ENCODE data around the gene ZNF417.
"Not testable (repeated sequence)": the region's sequence is repeated elsewhere in the genome, so short reads cannot be mapped to it uniquely, and the experiment has no call there.

ZNF417 gene

DNA sequence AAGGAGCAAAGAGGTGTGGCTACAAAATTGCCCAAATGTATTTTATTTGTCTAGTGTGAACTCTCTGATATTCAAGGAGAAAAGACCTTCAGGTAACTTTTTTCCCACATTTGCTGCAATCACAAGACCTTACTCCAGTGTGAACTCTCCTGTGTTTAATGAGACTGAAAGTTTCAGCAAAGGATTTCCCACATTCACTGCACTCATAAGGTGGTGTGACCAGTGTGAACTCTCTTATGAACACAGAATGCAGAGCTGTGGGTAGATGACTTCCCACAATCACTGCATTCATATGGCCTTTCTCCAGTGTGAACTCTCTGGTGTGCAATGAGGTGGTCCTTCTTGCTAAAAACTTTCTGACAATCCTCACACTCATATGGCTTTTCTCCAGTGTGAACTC is 43.9 kb downstream of the ZNF417 start:
- Histone ChIP-seq H4K12ac (ENCODE audit: low read depth, low read length) (no peak overlapping the region), H2BK12ac (ENCODE audit: low read length) (no peak overlapping the region), H3K27ac (ENCODE audit: low read depth, low read length) (no peak overlapping the region), H3K9me3 (ENCODE audit: insufficient read depth, low read depth, low read length) (peaks cover 2% of the 10 kb centered on the region), H3K36me3 (ENCODE audit: control insufficient read depth in 1 of 2, insufficient read depth in 2 of 2, low read length in 2 of 2) (peaks cover 26 to 41% of the 10 kb centered on the region in 2 experiments), H3K27me3 (ENCODE audit: insufficient read depth, low read length) (peaks cover 3% of the 10 kb centered on the region), H2BK5ac (ENCODE audit: low read depth, low read length, poor library complexity) (no peak overlapping the region), H3K4ac (ENCODE audit: low read depth, low read length) (no peak overlapping the region), H3K4me3 (ENCODE audit: low read depth, low read length) (no peak overlapping the region), H4K8ac (ENCODE audit: low read depth, low read length) (no peak overlapping the region), H2AFZ (ENCODE audit: insufficient read depth, low read length, poor library complexity) (no peak overlapping the region), H2AK5ac (ENCODE audit: low read length) (no peak overlapping the region), H3K14ac (ENCODE audit: low read length) (no peak overlapping the region), H3K79me1 (ENCODE audit: low read length) (no peaks in the 10 kb centered on the region), H2BK120ac (ENCODE audit: insufficient read depth, low read length, poor library complexity) (no peak overlapping the region), H4K91ac (ENCODE audit: low read depth, low read length) (no peak overlapping the region), H3K9ac (ENCODE audit: low read length) (no peak overlapping the region), H3K18ac (ENCODE audit: low read length) (no peak overlapping the region), H3K23ac (ENCODE audit: low read length) (no peak overlapping the region), H3K79me2 (ENCODE audit: control insufficient read depth, insufficient read depth, low read length, poor library complexity) (peaks cover 2% of the 10 kb centered on the region), H3K4me2 (ENCODE audit: low read length) (no peak overlapping the region), H3K4me1 (ENCODE audit: control insufficient read depth in 1 of 2, insufficient read depth in 2 of 2, low read length in 2 of 2) (no peaks in the 10 kb centered on the region)
- no peak for DNase-seq

DNA sequence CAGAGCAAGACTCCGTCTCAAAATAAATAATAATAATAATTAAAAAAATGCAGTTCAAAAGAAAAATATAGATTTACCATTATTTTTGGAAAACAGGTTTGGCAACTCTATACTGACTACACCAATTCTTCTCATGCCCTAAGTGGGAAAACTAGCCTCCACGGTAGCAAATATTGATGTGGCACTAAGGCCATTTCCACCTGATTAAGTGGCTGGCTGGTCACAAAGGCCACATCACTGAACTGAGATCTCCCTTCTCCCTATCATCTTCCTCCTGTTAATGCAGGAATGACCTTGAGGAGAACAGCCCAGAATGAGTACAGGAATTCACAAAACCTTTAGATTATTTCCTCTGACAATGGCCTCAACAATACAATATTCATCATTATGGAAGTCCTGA is 46.2 kb downstream of the ZNF417 start:
- Histone ChIP-seq H2AFZ (ENCODE audit: insufficient read depth, low read length, poor library complexity) (no peak overlapping the region), H3K4ac (ENCODE audit: low read depth, low read length) (no peak overlapping the region), H4K91ac (ENCODE audit: low read depth, low read length) (no peak overlapping the region), H3K14ac (ENCODE audit: low read length) (no peak overlapping the region), H4K8ac (ENCODE audit: low read depth, low read length) (no peak overlapping the region), H3K79me2 (ENCODE audit: control insufficient read depth, insufficient read depth, low read length, poor library complexity) (no peaks in the 10 kb centered on the region), H3K4me1 (ENCODE audit: control insufficient read depth in 1 of 2, insufficient read depth in 2 of 2, low read length in 2 of 2) (no peaks in the 10 kb centered on the region), H3K27me3 (ENCODE audit: insufficient read depth, low read length) (peaks cover 3% of the 10 kb centered on the region), H3K4me3 (ENCODE audit: low read depth, low read length) (no peak overlapping the region), H2BK12ac (ENCODE audit: low read length) (no peak overlapping the region), H3K9ac (ENCODE audit: low read length) (no peak overlapping the region), H3K36me3 (ENCODE audit: control insufficient read depth in 1 of 2, insufficient read depth in 2 of 2, low read length in 2 of 2) (peaks cover 29 to 44% of the 10 kb centered on the region in 2 experiments), H2BK120ac (ENCODE audit: insufficient read depth, low read length, poor library complexity) (no peak overlapping the region), H4K12ac (ENCODE audit: low read depth, low read length) (no peak overlapping the region), H3K18ac (ENCODE audit: low read length) (no peak overlapping the region), H3K23ac (ENCODE audit: low read length) (no peak overlapping the region), H2BK5ac (ENCODE audit: low read depth, low read length, poor library complexity) (no peak overlapping the region), H2AK5ac (ENCODE audit: low read length) (no peak overlapping the region), H3K27ac (ENCODE audit: low read depth, low read length) (no peak overlapping the region), H3K9me3 (ENCODE audit: insufficient read depth, low read depth, low read length) (peaks cover 2% of the 10 kb centered on the region), H3K4me2 (ENCODE audit: low read length) (no peak overlapping the region), H3K79me1 (ENCODE audit: low read length) (no peaks in the 10 kb centered on the region)
- DNase-seq: no peak
- no CpG with 5 or more reads among the region's 2 CpGs for WGBS (ENCODE audit: extremely low coverage, insufficient coverage, insufficient read length)

DNA sequence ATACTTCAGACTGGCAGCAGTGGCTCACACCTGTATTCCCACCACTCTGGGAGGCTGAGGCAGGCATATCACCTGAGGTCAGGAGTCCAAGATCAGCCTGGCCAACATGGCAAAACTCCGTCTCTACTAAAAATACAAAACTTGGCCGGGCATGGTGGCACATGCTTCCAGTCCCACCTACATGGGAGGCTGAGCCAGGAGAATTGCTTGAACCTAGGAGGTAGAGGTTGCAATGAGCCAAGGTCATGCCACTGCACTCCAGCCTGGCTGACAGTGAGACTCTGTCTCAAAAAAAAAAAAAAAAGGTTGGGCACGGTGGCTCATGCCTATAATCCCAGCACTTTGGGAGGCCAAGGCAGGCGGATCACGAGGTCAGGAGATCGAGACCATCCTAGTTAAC is 46.7 kb downstream of the ZNF417 start:
- not testable (repeated sequence) for H3K4me2 ChIP-seq (ENCODE audit: low read length); H2AK5ac ChIP-seq (ENCODE audit: low read length); H3K79me1 ChIP-seq (ENCODE audit: low read length); H3K4ac ChIP-seq (ENCODE audit: low read depth, low read length); H3K9me3 ChIP-seq (ENCODE audit: insufficient read depth, low read depth, low read length); H4K12ac ChIP-seq (ENCODE audit: low read depth, low read length); H3K79me2 ChIP-seq (ENCODE audit: control insufficient read depth, insufficient read depth, low read length, poor library complexity); H3K4me1 ChIP-seq (ENCODE audit: control insufficient read depth in 1 of 2, insufficient read depth in 2 of 2, low read length in 2 of 2); H2AFZ ChIP-seq (ENCODE audit: insufficient read depth, low read length, poor library complexity); DNase-seq; H3K9ac ChIP-seq (ENCODE audit: low read length); H3K18ac ChIP-seq (ENCODE audit: low read length); H3K14ac ChIP-seq (ENCODE audit: low read length); H3K27ac ChIP-seq (ENCODE audit: low read depth, low read length); H3K27me3 ChIP-seq (ENCODE audit: insufficient read depth, low read length); H4K91ac ChIP-seq (ENCODE audit: low read depth, low read length); H3K23ac ChIP-seq (ENCODE audit: low read length); H2BK5ac ChIP-seq (ENCODE audit: low read depth, low read length, poor library complexity); H2BK12ac ChIP-seq (ENCODE audit: low read length); H3K4me3 ChIP-seq (ENCODE audit: low read depth, low read length); H2BK120ac ChIP-seq (ENCODE audit: insufficient read depth, low read length, poor library complexity); H4K8ac ChIP-seq (ENCODE audit: low read depth, low read length)
- peaks cover 28 to 43% of the 10 kb centered on the region in 2 experiments for H3K36me3 ChIP-seq (ENCODE audit: control insufficient read depth in 1 of 2, insufficient read depth in 2 of 2, low read length in 2 of 2)
- WGBS (ENCODE audit: extremely low coverage, insufficient coverage, insufficient read length): no CpG with 5 or more reads among the region's 6 CpGs

DNA sequence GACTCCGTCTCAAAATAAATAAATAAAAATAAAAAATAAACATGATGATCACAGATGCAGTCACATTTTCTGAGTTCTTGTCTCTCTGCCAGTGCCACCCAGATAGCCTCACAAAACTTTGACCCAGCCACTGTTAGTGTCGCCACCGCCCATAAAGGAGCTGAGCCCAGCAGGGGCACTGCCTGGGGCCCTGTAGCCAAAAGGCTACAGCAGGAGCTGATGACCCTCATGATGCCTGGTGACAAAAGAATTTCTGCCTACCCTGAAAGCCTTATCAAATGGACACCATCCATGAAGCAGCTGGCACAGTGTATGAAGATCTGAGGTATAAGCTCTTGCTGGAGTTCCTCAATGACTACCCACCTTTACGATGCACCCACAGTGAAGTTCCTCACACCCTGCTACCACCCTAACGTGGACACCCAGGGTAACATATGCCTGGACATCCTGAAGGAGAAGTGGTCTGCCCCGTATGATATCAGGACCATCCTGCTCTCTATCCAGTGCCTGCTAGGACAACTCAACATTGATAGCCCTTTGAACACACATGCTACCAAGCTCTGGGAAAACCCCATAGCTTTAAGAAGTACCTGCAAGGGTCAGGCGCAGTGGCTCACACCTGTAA is 48.4 kb downstream of the ZNF417 start:
- Histone ChIP-seq H3K9ac (ENCODE audit: low read length) (no peak overlapping the region), H3K36me3 (ENCODE audit: control insufficient read depth in 1 of 2, insufficient read depth in 2 of 2, low read length in 2 of 2) (peaks cover 32 to 40% of the 10 kb centered on the region in 2 experiments), H4K12ac (ENCODE audit: low read depth, low read length) (no peak overlapping the region), H4K91ac (ENCODE audit: low read depth, low read length) (no peak overlapping the region), H3K18ac (ENCODE audit: low read length) (no peak overlapping the region), H3K79me1 (ENCODE audit: low read length) (no peaks in the 10 kb centered on the region), H2AK5ac (ENCODE audit: low read length) (no peak overlapping the region), H3K4me1 (ENCODE audit: control insufficient read depth in 1 of 2, insufficient read depth in 2 of 2, low read length in 2 of 2) (no peaks in the 10 kb centered on the region), H3K9me3 (ENCODE audit: insufficient read depth, low read depth, low read length) (no peaks in the 10 kb centered on the region), H3K4me2 (ENCODE audit: low read length) (no peak overlapping the region), H4K8ac (ENCODE audit: low read depth, low read length) (no peak overlapping the region), H3K79me2 (ENCODE audit: control insufficient read depth, insufficient read depth, low read length, poor library complexity) (no peaks in the 10 kb centered on the region), H3K23ac (ENCODE audit: low read length) (no peak overlapping the region), H2BK5ac (ENCODE audit: low read depth, low read length, poor library complexity) (no peak overlapping the region), H3K4ac (ENCODE audit: low read depth, low read length) (no peak overlapping the region), H2BK12ac (ENCODE audit: low read length) (no peak overlapping the region), H3K27ac (ENCODE audit: low read depth, low read length) (no peak overlapping the region), H2AFZ (ENCODE audit: insufficient read depth, low read length, poor library complexity) (no peak overlapping the region), H2BK120ac (ENCODE audit: insufficient read depth, low read length, poor library complexity) (no peak overlapping the region), H3K4me3 (ENCODE audit: low read depth, low read length) (no peak overlapping the region), H3K14ac (ENCODE audit: low read length) (no peak overlapping the region), H3K27me3 (ENCODE audit: insufficient read depth, low read length) (no peaks in the 10 kb centered on the region)
- no CpG with 5 or more reads among the region's 7 CpGs for WGBS (ENCODE audit: extremely low coverage, insufficient coverage, insufficient read length)
- DNase-seq: no peak
